Measurements from ENCODE around the gene CYB561A3.
"Not testable (repeated sequence)": the region's sequence is repeated elsewhere in the genome, so short reads cannot be mapped to it uniquely, and the experiment has no call there.

Gene CYB561A3

DNA sequence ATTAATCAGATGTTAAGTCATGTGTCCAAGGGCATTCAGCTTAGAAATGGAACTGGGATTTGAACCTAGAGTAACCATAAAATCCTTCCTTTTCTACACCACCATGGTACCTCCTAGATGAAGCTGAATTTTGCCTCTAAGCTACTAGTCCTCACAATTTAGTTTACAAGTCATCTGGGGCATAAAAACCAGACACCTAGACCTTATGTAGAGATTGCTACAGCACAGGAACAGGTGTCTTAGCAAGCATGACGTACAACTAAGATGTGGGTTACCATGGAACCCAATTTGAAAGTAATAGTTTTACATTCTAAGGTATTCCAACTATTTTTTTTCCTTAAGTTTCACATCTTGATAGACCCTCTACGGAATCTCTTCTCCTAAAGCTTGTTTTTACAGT lies 39.9 kb upstream of the CYB561A3 start:
- in situ Hi-C loops (cut with HindIII; ENCODE audit: low sequenced_read_pairs) = no loop called here
- TF ChIP-seq, protein P1, sequence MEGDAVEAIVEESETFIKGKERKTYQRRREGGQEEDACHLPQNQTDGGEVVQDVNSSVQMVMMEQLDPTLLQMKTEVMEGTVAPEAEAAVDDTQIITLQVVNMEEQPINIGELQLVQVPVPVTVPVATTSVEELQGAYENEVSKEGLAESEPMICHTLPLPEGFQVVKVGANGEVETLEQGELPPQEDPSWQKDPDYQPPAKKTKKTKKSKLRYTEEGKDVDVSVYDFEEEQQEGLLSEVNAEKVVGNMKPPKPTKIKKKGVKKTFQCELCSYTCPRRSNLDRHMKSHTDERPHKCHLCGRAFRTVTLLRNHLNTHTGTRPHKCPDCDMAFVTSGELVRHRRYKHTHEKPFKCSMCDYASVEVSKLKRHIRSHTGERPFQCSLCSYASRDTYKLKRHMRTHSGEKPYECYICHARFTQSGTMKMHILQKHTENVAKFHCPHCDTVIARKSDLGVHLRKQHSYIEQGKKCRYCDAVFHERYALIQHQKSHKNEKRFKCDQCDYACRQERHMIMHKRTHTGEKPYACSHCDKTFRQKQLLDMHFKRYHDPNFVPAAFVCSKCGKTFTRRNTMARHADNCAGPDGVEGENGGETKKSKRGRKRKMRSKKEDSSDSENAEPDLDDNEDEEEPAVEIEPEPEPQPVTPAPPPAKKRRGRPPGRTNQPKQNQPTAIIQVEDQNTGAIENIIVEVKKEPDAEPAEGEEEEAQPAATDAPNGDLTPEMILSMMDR (IDR thresholded peaks at IDR 0.05; ENCODE audit: low read depth, low read length, missing control alignments) = no peak
- no peak for DNase-seq (ENCODE audit: low read depth)
- no peak overlapping the region for H3K4me3 ChIP-seq (ENCODE audit: low read depth, low read length)

DNA sequence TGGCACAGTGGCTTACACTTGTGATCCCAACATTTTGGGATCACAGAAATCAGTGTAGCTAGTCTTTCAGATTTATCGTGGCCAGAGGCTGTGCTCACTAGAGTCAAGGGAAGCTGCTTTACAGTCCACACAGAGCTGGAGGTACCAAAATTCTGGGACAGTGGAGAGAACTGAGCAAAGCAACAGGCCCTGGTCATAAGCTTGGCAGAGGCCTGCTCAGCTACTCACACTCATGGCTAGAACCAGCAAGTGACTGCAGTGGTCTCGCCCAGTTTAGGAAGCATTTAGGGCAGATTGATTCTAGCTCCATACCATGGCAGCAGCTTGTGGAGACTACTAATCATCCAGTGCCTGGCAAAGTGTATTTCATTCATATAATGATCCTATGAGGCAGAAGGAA lies 39.5 kb upstream of the CYB561A3 start:
- no peak overlapping the region for H3K4me3 ChIP-seq (ENCODE audit: low read depth, low read length)
- TF ChIP-seq, protein P1 (IDR thresholded peaks at IDR 0.05; ENCODE audit: low read depth, low read length, missing control alignments) = no peak
- no peak for DNase-seq (ENCODE audit: low read depth)
- in situ Hi-C loops (cut with HindIII; ENCODE audit: low sequenced_read_pairs) = no loop called here

DNA sequence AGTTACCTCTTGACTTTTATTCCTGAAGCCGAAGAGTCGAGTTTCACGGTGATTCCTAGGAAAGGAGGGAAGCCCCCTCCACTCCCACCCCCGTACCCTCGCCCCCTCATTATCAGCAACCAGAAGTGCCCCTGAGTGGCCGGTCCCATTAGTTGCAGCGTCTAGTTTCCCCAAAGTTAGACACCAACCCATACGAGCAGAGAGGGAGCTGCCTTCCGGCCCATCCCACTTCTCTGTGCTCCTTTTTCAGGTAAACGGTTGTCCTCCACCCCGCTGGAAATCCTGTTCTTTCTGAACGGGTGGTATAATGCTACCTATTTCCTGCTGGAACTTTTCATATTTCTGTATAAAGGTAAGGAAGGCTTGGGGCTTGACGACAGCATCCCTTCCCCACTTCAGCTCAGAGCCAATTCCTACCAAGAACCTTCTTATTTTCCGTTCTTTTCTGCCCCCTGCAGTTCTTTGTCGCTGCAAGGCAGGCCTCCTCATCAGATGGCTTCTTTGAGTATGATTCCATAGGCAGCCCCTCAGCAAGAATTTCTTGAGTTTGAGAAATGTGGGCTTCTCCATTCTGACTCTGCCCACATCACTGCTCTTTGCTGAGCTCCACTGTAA lies 31.4 kb upstream of the CYB561A3 start:
- in situ Hi-C loops (cut with HindIII; ENCODE audit: low sequenced_read_pairs) = no loop called here
- no peak for DNase-seq (ENCODE audit: low read depth)
- TF ChIP-seq, protein P1 (IDR thresholded peaks at IDR 0.05; ENCODE audit: low read depth, low read length, missing control alignments) = peak; percentile 20
- H3K4me3 ChIP-seq (ENCODE audit: low read depth, low read length) = peak overlapping the region; percentile 73

- no peak overlapping the region for H3K4me3 ChIP-seq (ENCODE audit: low read depth, low read length)
- TF ChIP-seq, protein P1 (IDR thresholded peaks at IDR 0.05; ENCODE audit: low read depth, low read length, missing control alignments) = no peak
- no peak for DNase-seq (ENCODE audit: low read depth)
- in situ Hi-C loops (cut with HindIII; ENCODE audit: low sequenced_read_pairs) = no loop called here
Observed at GRCh38 chr11:61390161-61390560, 28.5 kb upstream of the CYB561A3 start.

- in situ Hi-C loops (cut with HindIII; ENCODE audit: low sequenced_read_pairs) = no loop called here
- DNase-seq (ENCODE audit: low read depth) = no peak
- TF ChIP-seq, protein P1 (IDR thresholded peaks at IDR 0.05; ENCODE audit: low read depth, low read length, missing control alignments) = peak; percentile 24
- no peak overlapping the region for H3K4me3 ChIP-seq (ENCODE audit: low read depth, low read length)
Observed at GRCh38 chr11:61384271-61385242, 22.9 kb upstream of the CYB561A3 start.

- DNase-seq (ENCODE audit: low read depth); H3K4me3 ChIP-seq (ENCODE audit: low read depth, low read length); in situ Hi-C loops (cut with HindIII; ENCODE audit: low sequenced_read_pairs): not testable (repeated sequence)
Observed at GRCh38 chr11:61383859-61384258, 22.2 kb upstream of the CYB561A3 start.

GRCh38 chr11:61380884-61381283 lies 19.2 kb upstream of the CYB561A3 start:
- no peak for DNase-seq (ENCODE audit: low read depth)
- no peak overlapping the region for H3K4me3 ChIP-seq (ENCODE audit: low read depth, low read length)
- TF ChIP-seq, protein P1 (IDR thresholded peaks at IDR 0.05; ENCODE audit: low read depth, low read length, missing control alignments) = no peak
- in situ Hi-C loops (cut with HindIII; ENCODE audit: low sequenced_read_pairs) = no loop called here
